OCI-LY1 (cell line): Measurements from ENCODE around the gene ADORA3.

Experiments used
- H2AFZ ChIP-seq: fragments of 200-600 bp; sonication (generic), shearing (Covaris generic); 2 replicates; pipeline ENCODE4 v1.6.0; 2014; ENCODE audit warnings: antibody characterized with exemption, mild to moderate bottlenecking, low read length
- H3F3A ChIP-seq: fragments of 200-600 bp; sonication (generic), shearing (Covaris generic); 2 replicates; pipeline ENCODE4 v1.6.0; 2014; ENCODE audit warnings: mild to moderate bottlenecking, antibody characterized with exemption, low read length, moderate library complexity; ENCODE audit not compliant: insufficient read depth
- H3K27ac ChIP-seq: fragments of 200-600 bp; sonication (generic); 2 replicates; pipeline ENCODE4 v1.5.1; 2014; ENCODE audit warnings: low read length, mixed run types, mild to moderate bottlenecking, low read depth; ENCODE audit not compliant: poor library complexity, severe bottlenecking
- H3K27me3 ChIP-seq: fragments of 200-600 bp; sonication (generic); 2 replicates; pipeline ENCODE4 v1.6.0; 2014; ENCODE audit warnings: antibody characterized with exemption, mild to moderate bottlenecking, low read length, moderate library complexity; ENCODE audit not compliant: insufficient read depth
- H3K36me3 ChIP-seq: fragments of 200-600 bp; sonication (generic); 2 replicates; pipeline ENCODE4 v1.6.1; 2014; ENCODE audit warnings: mild to moderate bottlenecking, antibody characterized with exemption, low read length, moderate library complexity, mixed read lengths; ENCODE audit not compliant: insufficient read depth
- H3K4me1 ChIP-seq: fragments of 200-600 bp; sonication (generic); 2 replicates; pipeline ENCODE4 v1.5.1; 2014; ENCODE audit warnings: mild to moderate bottlenecking, low read length, moderate library complexity; ENCODE audit not compliant: insufficient read depth, severe bottlenecking
- H3K4me2 ChIP-seq: fragments of 200-600 bp; sonication (generic), shearing (Covaris generic); 2 replicates; pipeline ENCODE4 v1.6.1; 2014; ENCODE audit warnings: low read length
- H3K4me3 ChIP-seq: fragments of 200-600 bp; sonication (generic); 2 replicates; pipeline ENCODE4 v1.5.1; 2014; ENCODE audit warnings: low read length, low read depth, mild to moderate bottlenecking, mixed read lengths; ENCODE audit not compliant: poor library complexity, severe bottlenecking
- H3K79me2 ChIP-seq: fragments of 200-600 bp; shearing (Covaris generic); 2 replicates; pipeline ENCODE4 v1.6.1; 2016; ENCODE audit warnings: mixed run types, low read length, mixed read lengths; ENCODE audit not compliant: insufficient read depth
- H3K9ac ChIP-seq: fragments of 200-600 bp; sonication (generic), shearing (Covaris generic); 2 replicates; pipeline ENCODE4 v1.6.1; 2014; ENCODE audit warnings: mild to moderate bottlenecking, low read length, mixed read lengths
- H3K9me2 ChIP-seq: fragments of 200-600 bp; sonication (generic), shearing (Covaris generic); 2 replicates; pipeline ENCODE4 v1.6.1; 2014; ENCODE audit warnings: low read depth, mild to moderate bottlenecking, low read length, mixed read lengths
- H3K9me3 ChIP-seq: fragments of 200-600 bp; shearing (Covaris generic); 2 replicates; pipeline ENCODE4 v1.6.1; 2014; ENCODE audit warnings: low read length, mixed read lengths
- H4K20me1 ChIP-seq: fragments of 200-600 bp; sonication (generic), shearing (Covaris generic); 2 replicates; pipeline ENCODE4 v1.6.0; 2016; ENCODE audit warnings: mild to moderate bottlenecking, low read length; ENCODE audit not compliant: insufficient read depth
- CTCF ChIP-seq: fragments of 200-600 bp; sonication (generic), shearing (Covaris generic); IDR thresholded peaks from 2 replicates; pipeline ENCODE4 v1.5.1; 2017; ENCODE audit warnings: mild to moderate bottlenecking, antibody characterized with exemption, low read length, moderate library complexity, mixed read lengths
- EZH2 ChIP-seq: fragments of 200-600 bp; sonication (generic), shearing (Covaris generic); IDR thresholded peaks from 2 replicates; pipeline ENCODE4 v1.8.0; 2017; ENCODE audit warnings: borderline replicate concordance, mixed run types, mild to moderate bottlenecking, antibody characterized with exemption, low read length, moderate library complexity, mixed read lengths

The ADORA3 gene

GRCh38 chr1:111483876-111484275 lies 19.6 kb downstream of the ADORA3 start:
- Histone ChIP-seq H3K9ac (no peak overlapping the region), H3K9me3 (no peaks in the 10 kb centered on the region), H3F3A (no peaks in the 10 kb centered on the region), H3K27me3 (no peaks in the 10 kb centered on the region), H3K4me1 (no peaks in the 10 kb centered on the region), H3K79me2 (no peaks in the 10 kb centered on the region), H3K4me2 (no peak overlapping the region), H2AFZ (no peak overlapping the region), H3K27ac (no peak overlapping the region), H3K36me3 (no peaks in the 10 kb centered on the region), H4K20me1 (no peaks in the 10 kb centered on the region), H3K4me3 (no peak overlapping the region), H3K9me2 (no peaks in the 10 kb centered on the region)
- no peak for TF ChIP-seq CTCF
- no peak for TF ChIP-seq EZH2

GRCh38 chr1:111483166-111483565 lies 20.3 kb downstream of the ADORA3 start:
- H3K4me3 ChIP-seq, result no peak overlapping the region
- H3K9me2 ChIP-seq, result no peaks in the 10 kb centered on the region
- TF ChIP-seq CTCF, result no peak
- no peak for TF ChIP-seq EZH2
- H2AFZ ChIP-seq, result no peak overlapping the region
- H3K9me3 ChIP-seq, result no peaks in the 10 kb centered on the region
- H3K4me2 ChIP-seq, result no peak overlapping the region
- no peaks in the 10 kb centered on the region for H3F3A ChIP-seq
- H3K27me3 ChIP-seq, result no peaks in the 10 kb centered on the region
- no peaks in the 10 kb centered on the region for H3K4me1 ChIP-seq
- H3K9ac ChIP-seq, result no peak overlapping the region
- no peaks in the 10 kb centered on the region for H3K36me3 ChIP-seq
- no peaks in the 10 kb centered on the region for H3K79me2 ChIP-seq
- no peak overlapping the region for H3K27ac ChIP-seq
- H4K20me1 ChIP-seq, result no peaks in the 10 kb centered on the region

GRCh38 chr1:111481387-111482221 lies 21.8 kb downstream of the ADORA3 start:
- no peak overlapping the region for H3K27ac ChIP-seq
- no peak overlapping the region for H3K9ac ChIP-seq
- no peaks in the 10 kb centered on the region for H3K79me2 ChIP-seq
- no peaks in the 10 kb centered on the region for H3F3A ChIP-seq
- H3K36me3 ChIP-seq, result no peaks in the 10 kb centered on the region
- no peaks in the 10 kb centered on the region for H3K9me3 ChIP-seq
- no peaks in the 10 kb centered on the region for H4K20me1 ChIP-seq
- no peak for TF ChIP-seq EZH2
- peak; percentile 73 for TF ChIP-seq CTCF
- no peak overlapping the region for H2AFZ ChIP-seq
- no peak overlapping the region for H3K4me3 ChIP-seq
- H3K4me1 ChIP-seq, result peaks cover 8% of the 10 kb centered on the region
- H3K9me2 ChIP-seq, result no peaks in the 10 kb centered on the region
- no peaks in the 10 kb centered on the region for H3K27me3 ChIP-seq
- no peak overlapping the region for H3K4me2 ChIP-seq
